H1 (cell line): ENCODE data around the gene ITPR3. TPM values are rescaled to one million over a fixed set of nuclear protein-coding genes. Genes with fewer than 3 reads are reported as not detected.

ENCODE experiments used
- CTCF ChIA-PET: fragments of 300-600 bp; sonication (Branson Sonifier 250); formaldehyde crosslinking; loops from one replicate; lab custom pipeline; 2021; ENCODE audit not compliant: partially characterized antibody; lab: Charles Lee
- POLR2A ChIA-PET: fragments of 300-600 bp; sonication (Branson Sonifier 250); formaldehyde crosslinking; loops from one replicate; lab custom pipeline; 2021; ENCODE audit warnings: inconsistent platforms; ENCODE audit not compliant: partially characterized antibody; lab: Charles Lee
- DNase-seq, 2 experiments: peaks; one replicate each; pipeline versions ENCODE4 v3.0.0 to v3.0.0-alpha.2; 2010 to 2022; ENCODE audit warnings: low spot score in 2 of 2, low read depth in 1 of 2, mixed read lengths in 1 of 2
- FAIRE-seq: peaks from 2 replicates; lab custom pipeline; 2011; peaks lifted over from hg19 to GRCh38; lab: Jason Lieb, UNC
- H2AFZ ChIP-seq: 2 replicates; pipeline ENCODE4 v1.8.1; 2012; ENCODE audit warnings: low read length, inconsistent platforms
- H2AK5ac ChIP-seq: 2 replicates; pipeline ENCODE4 v1.6.1; 2013; ENCODE audit warnings: low read depth, low read length
- H2BK120ac ChIP-seq: replicated peaks from 2 replicates; pipeline ENCODE3; 2013; ENCODE audit warnings: low read depth, low read length, inconsistent platforms
- H2BK12ac ChIP-seq: 2 replicates; pipeline ENCODE4 v1.6.1; 2013; ENCODE audit warnings: low read depth, low read length
- H2BK15ac ChIP-seq: 2 replicates; pipeline ENCODE4 v1.6.1; 2013; ENCODE audit warnings: low read length
- H2BK20ac ChIP-seq: 2 replicates; pipeline ENCODE4 v1.6.1; 2013; ENCODE audit warnings: low read length
- H2BK5ac ChIP-seq: 2 replicates; pipeline ENCODE4 v1.6.1; 2013; ENCODE audit warnings: low read depth, low read length
- H3K14ac ChIP-seq: 2 replicates; pipeline ENCODE4 v1.6.1; 2013; ENCODE audit warnings: inconsistent platforms; ENCODE audit not compliant: insufficient read length
- H3K18ac ChIP-seq: 2 replicates; pipeline ENCODE4 v1.6.1; 2013; ENCODE audit warnings: low read length; ENCODE audit errors: extremely low read depth
- H3K23ac ChIP-seq: 2 replicates; pipeline ENCODE4 v1.6.1; 2013; ENCODE audit warnings: inconsistent platforms; ENCODE audit not compliant: insufficient read length
- H3K23me2 ChIP-seq: 2 replicates; pipeline ENCODE4 v1.6.1; 2013; ENCODE audit warnings: low read depth, low read length
- H3K27ac ChIP-seq: 2 replicates; pipeline ENCODE4 v1.6.1; 2011; ENCODE audit warnings: low read depth, low read length, inconsistent platforms
- H3K27me3 ChIP-seq, 4 experiments: replicated peaks in 1 of 4; 1 replicate in 1 of 4; 2 replicates in 3 of 4; pipeline versions ENCODE4 v1.6.1 to v1.8.1; 2011 to 2013; ENCODE audit warnings: low read length in 3 of 4, mild to moderate bottlenecking in 3 of 4, inconsistent platforms in 2 of 4, mixed read lengths in 2 of 4, moderate library complexity in 1 of 4; ENCODE audit not compliant: control insufficient read depth in 3 of 4, insufficient read depth in 3 of 4; ENCODE audit errors: extremely low read depth in 1 of 4
- H3K36me3 ChIP-seq, 4 experiments: 2 replicates each; pipeline versions ENCODE4 v1.6.1 to v1.8.1; 2011 to 2013; ENCODE audit warnings: mild to moderate bottlenecking in 4 of 4, low read length in 3 of 4, moderate library complexity in 2 of 4, control low read depth in 1 of 4, inconsistent platforms in 1 of 4; ENCODE audit not compliant: insufficient read depth in 4 of 4, control insufficient read depth in 2 of 4
- H3K4ac ChIP-seq: replicated peaks from 2 replicates; pipeline ENCODE3; 2013; ENCODE audit warnings: low read length, low read depth, mixed read lengths, inconsistent platforms; ENCODE audit not compliant: insufficient read length
- H3K4me1 ChIP-seq, 4 experiments: replicated peaks in 1 of 4; 1 replicate in 1 of 4; 2 replicates in 3 of 4; pipeline versions ENCODE4 v1.6.1 to v1.8.1; 2011 to 2013; ENCODE audit warnings: low read length in 3 of 4, inconsistent platforms in 2 of 4, mixed read lengths in 1 of 4; ENCODE audit not compliant: insufficient read depth in 4 of 4, control insufficient read depth in 3 of 4
- H3K4me2 ChIP-seq, 2 experiments: 2 replicates each; pipeline versions ENCODE4 v1.6.1 to v1.8.1; 2011 to 2013; ENCODE audit warnings: low read depth in 2 of 2, low read length in 2 of 2, control low read depth in 1 of 2, inconsistent platforms in 1 of 2, mild to moderate bottlenecking in 1 of 2; ENCODE audit not compliant: insufficient read depth in 1 of 2
- H3K4me3 ChIP-seq, 4 experiments: fragments of 200-600, 300-600 bp in 1 of 4; sonication (generic), shearing (Covaris generic), sonication (Bioruptor Twin) in 1 of 4; 2 replicates each; pipeline versions ENCODE4 v1.5.1 to v1.8.1; 2011 to 2016; ENCODE audit warnings: low read length in 4 of 4, low read depth in 3 of 4, control low read depth in 2 of 4, inconsistent platforms in 2 of 4, mild to moderate bottlenecking in 2 of 4, mixed read lengths in 1 of 4, moderate library complexity in 1 of 4; ENCODE audit not compliant: insufficient read depth in 2 of 4; ENCODE audit errors: extremely low read depth in 1 of 4
- H3K56ac ChIP-seq: replicated peaks from 2 replicates; pipeline ENCODE3; 2013; ENCODE audit warnings: low read depth, mild to moderate bottlenecking, mixed read lengths, low read length, inconsistent platforms; ENCODE audit not compliant: insufficient read length
- H3K79me1 ChIP-seq: 2 replicates; pipeline ENCODE4 v1.6.1; 2013; ENCODE audit warnings: low read depth, low read length, control low read depth
- H3K79me2 ChIP-seq, 2 experiments: 2 replicates each; pipeline versions ENCODE4 v1.6.1 to v1.8.1; 2012 to 2013; ENCODE audit warnings: low read length in 2 of 2, mild to moderate bottlenecking in 2 of 2, inconsistent platforms in 1 of 2; ENCODE audit not compliant: insufficient read depth in 2 of 2, control insufficient read depth in 1 of 2
- H3K9ac ChIP-seq, 4 experiments: replicated peaks in 1 of 4; 1 replicate in 1 of 4; 2 replicates in 3 of 4; pipeline versions ENCODE4 v1.6.1 to v1.8.1; 2011 to 2013; ENCODE audit warnings: low read depth in 3 of 4, low read length in 3 of 4, control low read depth in 2 of 4, mild to moderate bottlenecking in 2 of 4, moderate library complexity in 2 of 4, inconsistent platforms in 1 of 4; ENCODE audit errors: extremely low read depth in 1 of 4
- H3K9me3 ChIP-seq, 2 experiments: 2 replicates each; pipeline versions ENCODE4 v1.6.1 to v1.8.1; 2012 to 2013; ENCODE audit warnings: mild to moderate bottlenecking in 2 of 2, moderate library complexity in 2 of 2, control low read depth in 1 of 2, inconsistent platforms in 1 of 2, low read depth in 1 of 2, low read length in 1 of 2, mixed read lengths in 1 of 2; ENCODE audit not compliant: insufficient read depth in 2 of 2
- H4K20me1 ChIP-seq, 2 experiments: replicated peaks in 1 of 2; 2 replicates each; pipeline versions ENCODE3 to v1.8.1; 2011 to 2013; ENCODE audit warnings: inconsistent platforms in 2 of 2, low read length in 2 of 2, mild to moderate bottlenecking in 1 of 2; ENCODE audit not compliant: insufficient read depth in 2 of 2, control insufficient read depth in 1 of 2
- H4K5ac ChIP-seq: 2 replicates; pipeline ENCODE4 v1.6.1; 2013; ENCODE audit warnings: low read length, low read depth, mixed read lengths, inconsistent platforms; ENCODE audit not compliant: insufficient read length
- H4K8ac ChIP-seq: 2 replicates; pipeline ENCODE4 v1.8.0; 2013; ENCODE audit warnings: mild to moderate bottlenecking, moderate library complexity, low read length, inconsistent platforms; ENCODE audit not compliant: insufficient read depth; ENCODE audit errors: extremely low read depth
- H4K91ac ChIP-seq: replicated peaks from 2 replicates; pipeline ENCODE3; 2013; ENCODE audit warnings: low read length, mixed read lengths, inconsistent platforms; ENCODE audit not compliant: insufficient read length
- BACH1 ChIP-seq: IDR thresholded peaks from 2 replicates; pipeline ENCODE4 v1.6.1; 2012; ENCODE audit warnings: low read length, improper control_type of control experiment
- E2F6 ChIP-seq: IDR thresholded peaks from 2 replicates; pipeline ENCODE4 v1.6.1; 2012; ENCODE audit warnings: inconsistent platforms
- FOSL1 ChIP-seq: IDR thresholded peaks from 2 replicates; pipeline ENCODE4 v1.6.1; 2011; ENCODE audit warnings: mild to moderate bottlenecking, low read depth, low read length, moderate library complexity; ENCODE audit not compliant: insufficient read depth
- JUND ChIP-seq: IDR thresholded peaks from 2 replicates; pipeline ENCODE4 v1.6.1; 2011; ENCODE audit warnings: mild to moderate bottlenecking, improper control_type of control experiment, low read length
- PHF8 ChIP-seq: fragments of 200-600 bp; sonication (generic); conservative IDR thresholded peaks from 2 replicates; pipeline ENCODE4 v1.7.1; 2012; ENCODE audit warnings: low read depth, mild to moderate bottlenecking, inconsistent platforms, low read length, moderate library complexity
- POLR2A ChIP-seq, 2 experiments: IDR thresholded peaks; 1 replicate in 1 of 2; 2 replicates in 1 of 2; pipeline ENCODE4 v1.6.1; 2011; ENCODE audit warnings: low read depth in 2 of 2, low read length in 2 of 2, mild to moderate bottlenecking in 2 of 2; ENCODE audit errors: control extremely low read depth in 1 of 2
- SRF ChIP-seq: IDR thresholded peaks from 2 replicates; pipeline ENCODE4 v1.6.1; 2011; ENCODE audit warnings: mild to moderate bottlenecking, low read depth, low read length, moderate library complexity
- YY1 ChIP-seq: IDR thresholded peaks from 2 replicates; pipeline ENCODE4 v1.6.1; 2011; ENCODE audit warnings: low read depth, mild to moderate bottlenecking, low read length
- WGBS, 2 experiments: shearing (Covaris generic) in 1 of 2; methylation state at CpG; one replicate each; pipeline versions ENCODE4 v1.1.6 to v1.1.7; 2013 to 2015; ENCODE audit warnings: low lambda C conversion rate in 2 of 2, mixed read lengths in 2 of 2, inconsistent platforms in 1 of 2, low coverage in 1 of 2, missing lambda C conversion rate in 1 of 2; ENCODE audit not compliant: insufficient replicate concordance in 2 of 2, insufficient coverage in 1 of 2, insufficient read length in 1 of 2; ENCODE audit errors: extremely low coverage in 1 of 2, missing lambda C conversion rate in 1 of 2; 5-methylcytosine and 5-hydroxymethylcytosine counted together
- polyA plus RNA-seq, 7 experiments: library from polyadenylated mRNA; depleted of rRNA in 3 of 7; stranded (reverse) in 5 of 7; unstranded in 2 of 7; fragments of >200 nt in 5 of 7; fragments of 200-250 nt in 2 of 7; gene quantifications; 1 replicate in 5 of 7; 2 replicates in 1 of 7; 4 replicates in 1 of 7; pipeline versions ENCODE4 v1.2.1 to v1.2.3, GENCODE V29; 2011 to 2013; ENCODE audit warnings: missing spikeins in 2 of 7, mixed read lengths in 2 of 7
- total RNA-seq: library from RNA; stranded (reverse); fragmentation: NEBNext Ultra II Directional; extraction: Animal tissue kit (Norgen Biotek cat#: 25700); gene quantifications from 2 replicates; pipeline ENCODE4 v1.2.1, GENCODE V29; 2021

ITPR3 gene
- total and polyA plus RNA-seq, 2 of the 8 experiments (the other 6 are each of a cell fraction or from before 2014, with no cell fraction given): 29.1 to 45.7 TPM

GRCh38 chr6:33740794-33741193 is 119.7 kb downstream of the ITPR3 start:
- Histone ChIP-seq H4K20me1 (no peaks in the 10 kb centered on the region), H3K36me3 (no peaks in the 10 kb centered on the region), H3K56ac (no peak overlapping the region), H3K27ac (no peak overlapping the region), H3K9ac (no peak overlapping the region), H3K18ac (no peak overlapping the region), H2BK5ac (no peak overlapping the region), H3K23ac (no peak overlapping the region), H4K5ac (no peak overlapping the region), H2AK5ac (no peak overlapping the region), H3K4me2 (no peak overlapping the region), H3K4ac (no peak overlapping the region), H3K23me2 (no peaks in the 10 kb centered on the region), H2BK15ac (peak overlapping the region; percentile 81; the same call in 1 of the 2 replicates), H3K27me3 (no peaks in the 10 kb centered on the region; a peak in 2 of 7 replicates), H2BK20ac (no peak overlapping the region), H3K79me2 (no peaks in the 10 kb centered on the region), H2AFZ (no peak overlapping the region), H4K91ac (no peak overlapping the region), H3K9me3 (no peaks in the 10 kb centered on the region), H3K4me3 (no peak overlapping the region), H3K14ac (no peak overlapping the region), H3K79me1 (no peaks in the 10 kb centered on the region), H4K8ac (no peak overlapping the region), H3K4me1 (peaks cover 3 to 16% (median 7%) of the 10 kb centered on the region in 4 experiments; a peak in 6 of 7 replicates), H2BK120ac (no peak overlapping the region), H2BK12ac (no peak overlapping the region)
- TF ChIP-seq YY1: no peak
- TF ChIP-seq POLR2A (IDR thresholded peaks at IDR 0.05; ENCODE audit: control extremely low read depth in 1 of 2, low read depth in 2 of 2, low read length in 2 of 2): no peak
- TF ChIP-seq BACH1: no peak
- TF ChIP-seq SRF: no peak
- TF ChIP-seq PHF8: no peak
- no peak for TF ChIP-seq JUND
- no peak for TF ChIP-seq FOSL1
- no peak for TF ChIP-seq E2F6
- WGBS, 2 experiments: 98% methylated on average over 5 of the region's 5 CpGs; no CpG with 5 or more reads in 1 of the 2 experiments
- CTCF ChIA-PET: interaction anchor here (1.5 kb wide), 1 partner anchor 20 kb away, joined by 7 read pairs; no protein-coding TSS in a partner anchor
- FAIRE-seq (no peak), DNase-seq (no peak)
- POLR2A ChIA-PET: interaction anchor here (1.2 to 2.4 kb wide), 2 partner anchors 30 kb away, joined by 3 to 5 read pairs; partner anchors contain the start of gene UQCC2
